Inflammatory macrophage treated with lipopolysaccharide for 1 hour (primary cell): ENCODE measurements around the gene RYR2.

Source experiments
- DNase-seq, 2 donors: peaks; one replicate each; pipeline ENCODE4 v3.0.0-alpha.2; 2020 to 2022

RYR2 gene

DNA sequence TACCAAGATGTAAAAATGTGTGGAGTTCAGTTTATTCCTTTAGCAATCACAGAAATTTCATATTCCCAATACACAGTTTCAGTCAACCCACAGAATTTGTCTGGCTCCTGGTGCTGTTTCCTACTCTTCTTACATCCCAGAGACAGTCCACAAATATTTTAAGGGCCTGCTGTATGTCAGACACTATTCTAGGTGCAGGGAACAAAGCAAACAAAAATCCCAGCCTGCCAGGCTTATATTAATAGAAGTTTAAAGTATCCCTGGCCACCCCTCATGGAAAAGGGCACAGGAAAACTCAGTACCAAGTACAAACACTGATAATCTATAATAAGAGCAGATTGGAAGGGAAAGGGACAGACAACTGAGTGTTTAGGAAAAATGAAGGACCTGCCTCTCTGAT lies 653.9 kb downstream of the RYR2 start:
- no peak for DNase-seq

DNA sequence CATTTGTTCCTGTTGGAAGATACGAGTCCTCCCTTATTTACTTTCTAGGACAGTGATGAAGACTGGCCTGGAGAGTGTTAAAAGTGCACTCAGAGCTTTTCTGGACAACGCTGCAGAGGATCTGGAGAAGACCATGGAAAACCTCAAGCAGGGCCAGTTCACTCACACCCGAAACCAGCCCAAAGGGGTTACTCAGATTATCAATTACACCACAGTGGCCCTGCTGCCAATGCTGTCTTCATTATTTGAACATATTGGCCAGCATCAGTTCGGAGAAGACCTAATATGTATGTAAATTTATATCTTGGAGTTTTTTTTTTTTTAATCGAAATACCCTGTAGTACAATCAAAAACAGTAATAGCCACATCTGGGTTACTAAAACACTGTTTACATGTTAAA lies 658.2 kb downstream of the RYR2 start:
- DNase-seq, result no peak

DNA sequence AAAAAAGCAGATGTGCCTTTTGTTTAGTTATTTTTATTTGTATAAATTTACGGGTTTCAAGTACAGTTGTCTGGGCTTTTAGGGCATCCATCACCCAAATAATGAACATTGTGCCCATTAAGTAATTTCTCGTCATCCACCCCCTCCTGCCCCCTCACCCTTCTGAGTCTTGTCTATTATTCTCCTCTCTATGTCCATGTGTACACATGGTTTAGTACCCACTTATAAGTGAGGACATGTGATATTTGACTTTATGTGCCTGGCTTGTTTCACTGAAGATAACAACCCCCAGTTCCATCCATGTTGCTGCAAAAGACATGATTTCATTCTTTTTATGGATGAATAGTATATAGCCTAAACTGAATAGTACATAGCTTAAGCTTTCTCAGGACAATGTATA lies 659.5 kb downstream of the RYR2 start:
- no peak for DNase-seq

DNA sequence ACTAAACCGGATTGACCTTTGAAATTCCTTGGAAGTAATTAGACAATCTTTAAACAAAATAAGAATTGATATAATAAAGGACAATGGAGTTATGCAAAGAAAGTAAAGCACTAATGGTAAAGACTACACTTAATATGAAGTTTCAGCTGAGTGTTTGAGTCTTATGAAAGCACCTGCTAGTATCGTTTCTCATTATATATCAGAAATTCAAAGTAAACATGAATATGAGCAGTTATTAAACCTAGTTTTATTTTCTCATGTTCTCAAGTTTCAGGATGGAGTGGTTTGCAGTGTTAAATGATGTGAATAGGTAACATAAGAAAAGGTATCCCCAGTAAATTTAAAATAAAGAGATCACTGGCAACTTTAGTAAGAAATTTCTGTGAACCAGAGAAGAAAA lies 660.2 kb downstream of the RYR2 start:
- no peak for DNase-seq

DNA sequence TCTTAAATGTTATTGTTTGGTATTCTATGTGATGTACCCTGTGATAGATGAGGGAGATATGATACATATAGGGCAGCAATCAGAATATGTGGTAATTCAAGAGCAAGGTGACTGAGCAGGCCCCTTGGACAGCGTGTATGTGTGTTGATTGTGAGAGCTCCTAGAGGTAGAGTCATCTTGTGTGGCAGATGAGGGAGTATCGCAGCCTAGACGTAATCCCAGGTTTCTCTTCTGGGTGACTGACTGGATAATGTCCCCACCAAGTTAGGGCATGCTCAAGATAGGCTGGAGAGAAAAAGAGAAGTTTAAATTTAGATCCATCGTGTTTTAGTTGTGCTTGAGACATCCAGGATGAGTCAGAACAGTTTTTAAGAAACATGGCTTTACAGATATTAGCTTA lies 663.5 kb downstream of the RYR2 start:
- no peak for DNase-seq

DNA sequence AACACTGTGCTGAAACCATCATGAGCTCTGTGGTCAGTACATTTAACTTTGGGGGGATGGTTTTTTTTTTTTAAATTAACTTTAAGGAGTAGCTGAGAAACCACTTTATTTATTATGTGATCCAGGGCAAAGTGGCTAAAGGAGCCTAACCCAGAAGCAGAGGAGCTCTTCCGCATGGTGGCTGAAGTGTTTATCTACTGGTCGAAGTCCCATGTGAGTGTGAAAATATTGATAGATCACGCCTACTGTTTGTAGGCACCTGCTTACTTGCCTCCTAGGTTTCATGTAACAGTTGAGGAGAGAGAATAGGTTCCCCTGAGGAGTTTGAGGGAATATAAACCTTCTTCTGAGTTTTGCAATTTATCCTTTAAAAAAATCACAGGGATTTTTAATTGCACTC lies 667.4 kb downstream of the RYR2 start:
- no peak for DNase-seq

DNA sequence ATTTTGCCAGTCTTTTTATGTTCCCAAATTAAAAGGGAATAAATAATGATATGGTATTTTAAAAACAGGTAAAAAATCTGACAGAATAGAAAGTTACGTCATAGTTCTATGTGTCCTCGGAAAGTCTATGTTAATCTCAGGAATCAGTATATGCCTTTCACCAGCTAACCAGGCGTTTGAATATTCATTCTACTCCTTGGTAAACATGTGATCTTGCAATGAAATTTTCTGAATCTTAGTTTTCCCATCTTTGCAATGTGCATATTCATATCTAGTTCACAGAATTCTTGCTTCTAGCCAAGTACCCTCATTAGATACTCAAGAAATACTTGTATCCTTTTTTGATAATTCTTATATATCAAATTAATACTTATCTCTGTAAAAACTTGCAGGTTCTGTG lies 669.3 kb downstream of the RYR2 start:
- DNase-seq, result no peak

DNA sequence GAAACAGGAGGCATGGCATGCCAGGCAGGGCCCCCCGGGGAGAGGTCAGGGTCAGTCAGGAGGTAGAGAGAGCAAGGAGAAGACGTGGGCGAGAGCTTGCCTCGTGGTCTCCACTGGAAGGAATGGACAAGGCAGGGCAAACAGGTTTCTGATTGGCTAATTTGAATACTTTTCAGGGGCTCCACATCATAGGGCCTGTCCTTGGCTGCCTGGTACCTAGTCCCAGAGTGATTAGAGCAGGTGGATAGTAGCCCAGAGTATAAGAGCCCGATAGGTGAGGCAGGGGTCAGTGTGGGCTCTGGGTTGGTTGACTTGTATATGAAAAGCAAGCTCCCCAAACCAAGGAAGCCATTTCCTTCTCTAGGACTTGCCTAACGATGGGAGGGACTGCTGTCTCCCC lies 670.1 kb downstream of the RYR2 start:
- DNase-seq, result no peak

DNA sequence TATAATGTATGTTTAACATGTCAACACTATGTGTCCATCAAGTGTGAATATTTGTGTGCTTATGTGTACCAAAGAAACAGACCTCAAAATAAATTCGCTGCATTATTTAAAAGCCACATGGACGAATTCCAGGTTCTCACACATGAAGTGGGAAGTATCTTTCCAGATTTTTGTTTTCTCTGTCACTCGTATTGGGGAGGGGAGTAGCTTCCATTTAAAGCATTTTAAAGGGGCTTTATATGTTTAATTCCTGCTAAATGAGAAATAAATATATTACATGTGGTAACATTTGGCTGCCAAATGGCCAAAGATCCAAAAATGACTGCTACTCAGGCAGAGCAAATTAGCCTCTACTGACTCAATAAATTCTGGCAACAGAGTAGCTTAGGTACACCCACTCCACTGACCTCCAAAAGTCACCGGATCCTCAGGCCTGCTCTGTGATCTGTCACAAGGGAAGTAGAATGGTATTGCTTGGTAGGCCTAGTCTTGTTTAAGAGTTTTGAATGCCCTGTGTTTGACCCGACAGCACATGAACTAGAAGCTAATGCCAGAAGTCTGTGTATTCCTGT lies 670.7 kb downstream of the RYR2 start:
- no peak for DNase-seq

DNA sequence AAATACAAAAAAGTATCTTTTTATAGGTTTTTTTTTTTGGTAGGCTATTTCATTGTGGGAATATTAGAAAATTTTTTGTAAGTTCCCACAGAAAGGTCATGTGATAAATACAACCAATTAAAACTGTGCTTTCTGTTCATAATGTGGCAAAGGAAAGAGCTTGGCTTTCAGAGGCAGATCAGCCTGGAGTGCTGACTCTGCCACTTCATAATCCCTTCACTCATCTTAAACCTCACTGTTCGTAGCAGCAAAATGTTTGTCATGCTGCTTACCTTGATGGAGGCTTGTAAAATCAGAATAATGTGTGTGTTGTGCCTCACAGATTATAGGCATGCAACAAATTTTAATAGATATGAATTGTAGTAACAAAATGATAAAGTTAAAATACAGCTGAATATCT lies 671.9 kb downstream of the RYR2 start:
- no peak for DNase-seq

DNA sequence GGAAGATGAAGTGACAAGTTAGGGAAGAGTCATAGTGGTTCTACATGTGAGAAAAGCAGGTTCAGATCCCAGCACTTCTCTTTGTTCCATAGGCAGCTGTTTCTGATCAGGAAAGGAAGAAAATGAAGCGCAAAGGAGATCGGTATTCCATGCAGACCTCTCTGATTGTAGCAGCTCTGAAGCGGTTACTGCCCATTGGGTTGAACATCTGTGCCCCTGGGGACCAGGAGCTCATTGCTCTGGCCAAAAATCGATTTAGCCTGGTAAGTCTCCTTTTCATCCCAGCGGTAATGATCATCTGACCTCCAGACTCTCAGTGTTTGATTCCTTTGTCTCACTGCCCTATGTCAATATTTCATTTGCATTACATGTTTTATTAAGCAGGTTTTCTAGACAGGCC lies 675.1 kb downstream of the RYR2 start:
- DNase-seq, result no peak

DNA sequence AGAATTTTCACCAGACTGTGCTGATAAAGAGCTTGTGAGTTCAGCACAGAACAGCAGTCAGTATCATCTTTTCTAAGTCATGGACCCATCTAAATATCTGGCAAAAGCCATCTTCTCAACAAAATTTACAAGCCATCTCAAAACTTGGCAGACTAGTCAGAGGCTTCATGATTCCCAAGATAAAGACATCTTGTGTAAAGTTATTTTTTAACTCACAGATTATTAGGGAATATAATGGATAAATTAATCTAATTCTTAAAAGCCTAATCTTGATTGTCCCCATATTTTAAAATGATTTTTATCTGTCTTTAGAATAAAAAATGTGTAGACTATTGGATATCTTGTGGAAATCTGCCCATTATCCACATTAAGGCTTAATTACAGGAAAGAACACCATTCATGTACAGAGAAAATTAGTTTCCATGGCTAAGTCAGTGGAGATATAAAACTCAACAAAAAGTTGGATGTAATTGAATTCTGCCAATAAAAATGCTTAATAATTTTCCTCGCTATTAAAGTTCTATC lies 688.9 kb downstream of the RYR2 start:
- DNase-seq, result no peak

DNA sequence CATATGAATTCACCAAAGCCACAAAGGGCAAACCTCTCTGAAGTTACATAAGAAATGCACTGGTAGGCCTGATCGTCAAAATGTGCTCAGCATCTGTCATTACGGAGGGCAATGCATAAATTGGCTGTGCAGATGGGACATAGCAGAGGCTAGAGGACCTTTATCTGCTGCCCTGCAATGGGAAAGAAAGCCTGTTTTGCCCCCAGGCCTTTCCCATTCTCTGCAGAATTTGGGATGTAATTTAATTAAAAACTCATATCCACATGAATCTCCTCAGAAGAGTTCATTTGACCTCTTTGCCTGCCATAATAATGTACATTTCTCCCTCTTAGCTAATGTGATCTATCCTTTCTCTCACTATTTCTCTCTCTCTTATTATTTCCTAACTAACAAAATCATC lies 690.7 kb downstream of the RYR2 start:
- no peak for DNase-seq

DNA sequence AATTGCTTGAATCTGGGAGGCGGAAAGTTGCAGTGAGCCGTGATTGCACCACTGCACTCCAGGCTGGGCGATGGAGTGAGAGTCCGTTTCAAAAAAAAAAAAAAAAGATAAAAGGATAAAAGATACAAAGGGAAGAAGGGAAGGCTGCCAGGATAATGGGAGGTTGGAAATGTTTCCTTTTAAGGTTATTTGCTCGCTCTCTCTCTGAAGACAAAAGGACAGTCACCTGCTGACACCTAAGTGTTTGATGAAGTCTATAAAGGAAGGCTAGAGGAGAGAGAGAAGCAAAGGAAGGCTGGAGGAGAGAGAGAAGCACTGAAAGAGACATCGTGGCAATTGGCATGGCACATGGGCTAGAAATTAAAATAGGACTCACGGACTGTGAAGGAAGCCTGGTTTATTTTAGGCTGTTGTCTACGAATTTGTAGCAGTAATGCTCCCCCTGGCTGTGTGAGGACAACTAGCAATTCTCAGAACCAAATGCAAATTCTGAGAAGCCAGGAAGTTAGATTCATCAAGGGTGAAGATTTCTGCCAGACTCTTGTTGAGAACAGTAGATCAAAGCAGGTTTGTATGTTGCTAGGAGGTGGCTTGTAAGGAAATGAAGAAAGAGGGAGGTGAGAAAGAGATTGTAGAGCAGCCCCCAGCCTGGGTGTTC lies 694.5 kb downstream of the RYR2 start:
- DNase-seq, result no peak

DNA sequence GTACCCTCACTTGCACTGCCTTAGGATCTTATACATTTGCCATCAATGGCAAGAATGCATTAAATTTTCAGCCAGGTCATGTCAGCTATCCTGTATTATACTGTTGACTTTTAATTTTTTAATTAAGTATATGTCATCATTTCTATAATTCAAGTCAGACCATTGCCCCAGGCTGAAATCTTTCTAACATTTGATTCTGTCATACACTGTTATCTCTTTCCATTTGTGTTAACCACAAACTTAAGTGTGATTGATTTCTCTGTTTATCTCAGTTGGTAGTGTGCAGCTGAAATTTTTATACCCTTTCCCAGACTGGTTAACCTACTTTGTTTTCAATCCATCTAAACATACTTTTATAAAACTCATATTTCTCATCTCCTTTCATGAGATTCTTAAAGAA lies 695.5 kb downstream of the RYR2 start:
- DNase-seq, result no peak

DNA sequence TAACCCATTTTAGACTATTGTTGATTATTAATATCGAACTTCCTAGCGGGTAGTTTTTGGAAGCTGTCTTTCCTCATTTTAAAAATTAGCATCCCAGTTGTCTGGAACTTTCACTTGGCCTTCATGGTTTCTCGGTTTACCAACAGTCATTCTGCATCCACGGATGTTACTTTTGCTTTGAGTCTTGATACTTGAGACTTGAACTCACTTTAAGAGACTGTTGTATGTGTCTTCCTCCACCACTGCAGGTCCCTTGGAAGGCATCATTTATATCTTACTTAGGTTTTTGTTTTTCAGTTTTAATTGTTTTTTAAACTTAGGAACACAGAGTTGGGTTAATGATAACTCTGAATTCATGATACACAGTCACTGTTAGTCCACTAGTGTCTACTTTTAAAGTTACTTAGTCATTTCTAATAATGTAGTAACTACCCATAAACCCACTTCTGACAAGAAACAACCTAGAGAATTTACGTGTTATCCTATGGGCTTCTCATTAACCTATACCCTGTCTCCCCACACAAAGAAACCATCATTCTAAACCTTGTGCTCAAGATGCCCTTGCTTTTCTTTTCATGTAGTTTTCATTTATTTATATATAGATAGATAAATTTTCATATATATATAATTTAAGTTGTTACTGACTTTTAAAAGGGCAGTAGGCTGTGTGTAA lies 696.1 kb downstream of the RYR2 start:
- DNase-seq, result no peak

DNA sequence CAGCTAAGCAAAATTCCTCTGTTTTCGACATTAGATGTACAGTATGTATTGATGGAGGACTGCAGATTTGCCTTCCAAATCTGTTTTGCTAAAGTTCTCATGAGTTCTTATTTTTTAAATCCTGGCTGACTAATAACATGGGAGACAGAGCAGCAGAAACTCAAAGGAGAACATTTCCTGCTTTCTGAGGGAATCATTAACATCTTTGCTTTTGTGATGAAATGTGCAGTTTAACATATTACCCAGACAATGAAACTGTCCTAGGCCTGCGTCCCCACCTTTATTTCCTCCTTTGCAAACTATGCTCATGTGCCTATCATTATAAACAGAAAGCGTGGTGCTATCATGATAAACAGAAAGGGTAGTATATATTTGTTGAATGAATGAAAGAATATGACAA lies 698.9 kb downstream of the RYR2 start:
- no peak for DNase-seq

DNA sequence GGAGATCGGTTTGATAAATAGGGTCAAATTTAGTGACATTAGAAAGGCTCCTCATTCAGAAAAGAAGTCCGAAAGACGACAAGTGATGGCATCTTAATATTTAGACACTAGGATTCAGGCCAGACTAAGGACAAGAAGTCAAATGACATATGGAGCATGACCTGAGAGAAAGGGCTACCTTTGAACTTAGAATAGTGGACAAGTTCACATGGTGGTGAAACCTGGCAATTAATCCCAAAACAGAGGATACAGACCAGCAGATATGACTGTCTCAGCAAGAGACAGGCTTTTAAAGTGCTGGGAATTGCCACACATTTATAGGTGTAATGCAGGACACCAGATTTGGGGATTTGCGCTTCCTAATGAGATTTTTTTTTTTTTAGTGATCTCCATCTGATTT lies 703.6 kb downstream of the RYR2 start:
- DNase-seq, result no peak

DNA sequence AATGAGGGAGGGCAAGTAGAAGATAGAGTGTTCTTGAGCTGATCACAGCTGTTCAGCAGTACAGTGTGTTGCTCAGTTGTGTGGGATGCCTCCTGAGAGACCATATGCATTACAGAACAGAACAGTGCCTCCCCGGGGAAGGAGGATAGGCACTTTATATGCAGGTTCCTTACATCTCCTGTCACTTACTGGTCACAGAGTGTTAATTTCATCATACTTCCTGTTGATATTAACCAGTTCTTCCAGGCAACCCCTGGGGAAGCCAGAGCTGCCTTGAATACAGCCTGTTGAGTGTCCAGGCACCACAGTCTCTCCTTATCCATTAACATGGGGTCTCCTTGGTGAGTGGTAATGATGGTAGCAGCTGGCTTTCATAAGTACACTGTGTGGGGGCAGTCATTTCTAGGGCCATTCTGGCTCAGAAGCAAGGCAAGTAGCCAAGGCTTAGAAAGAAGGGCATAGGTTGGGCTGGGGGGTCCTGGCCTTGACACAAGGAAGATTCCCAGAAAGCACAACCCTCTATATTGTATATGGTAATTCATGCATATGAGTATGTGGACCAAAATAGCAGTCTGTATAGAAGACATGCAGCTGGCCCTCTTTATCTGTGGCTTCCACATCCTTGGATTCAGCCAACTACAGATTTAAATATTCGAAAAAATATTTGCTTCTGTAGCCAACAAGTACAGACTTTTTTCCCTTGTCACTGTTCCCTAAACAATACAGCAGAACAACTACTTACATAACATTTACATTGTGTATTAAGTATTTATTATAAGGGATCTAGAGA lies 706.4 kb downstream of the RYR2 start:
- no peak for DNase-seq

DNA sequence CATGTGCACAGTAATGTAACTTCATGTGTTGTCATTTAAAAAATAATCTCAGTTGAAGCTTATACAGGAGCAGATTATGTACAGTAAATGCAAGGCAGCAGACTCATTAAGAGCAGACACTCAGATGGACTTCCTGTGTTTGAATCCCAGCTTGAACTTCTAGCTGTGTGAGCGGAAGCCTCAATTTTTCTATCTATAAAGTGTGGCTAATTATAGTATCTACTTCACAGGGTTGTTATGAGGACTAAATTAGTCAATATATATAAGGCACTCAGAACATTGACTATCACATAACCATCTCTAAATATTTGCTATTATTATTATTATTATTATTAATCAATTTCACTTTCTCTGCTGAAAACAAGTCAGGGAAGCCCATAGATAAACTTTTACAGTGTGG lies 707.1 kb downstream of the RYR2 start:
- no peak for DNase-seq

DNA sequence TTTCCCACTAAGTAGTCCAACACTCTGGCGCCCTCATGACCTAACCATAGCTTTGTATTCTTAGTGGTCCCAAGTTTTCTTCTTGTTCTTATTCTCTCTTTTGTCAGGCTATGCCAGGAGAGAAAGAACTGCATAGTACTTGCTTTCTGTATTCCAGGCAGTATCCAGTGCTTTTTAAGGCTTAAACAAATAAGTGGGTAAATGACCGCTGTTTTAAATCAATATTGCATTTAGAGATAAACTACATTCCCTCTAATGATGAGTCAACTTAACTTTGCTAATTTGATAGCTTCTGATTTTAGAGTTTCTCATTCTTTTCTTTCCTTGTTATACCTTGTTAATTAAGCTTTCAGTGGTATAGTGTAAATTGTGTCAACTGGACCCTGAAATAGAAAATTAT lies 709.1 kb downstream of the RYR2 start:
- no peak for DNase-seq

DNA sequence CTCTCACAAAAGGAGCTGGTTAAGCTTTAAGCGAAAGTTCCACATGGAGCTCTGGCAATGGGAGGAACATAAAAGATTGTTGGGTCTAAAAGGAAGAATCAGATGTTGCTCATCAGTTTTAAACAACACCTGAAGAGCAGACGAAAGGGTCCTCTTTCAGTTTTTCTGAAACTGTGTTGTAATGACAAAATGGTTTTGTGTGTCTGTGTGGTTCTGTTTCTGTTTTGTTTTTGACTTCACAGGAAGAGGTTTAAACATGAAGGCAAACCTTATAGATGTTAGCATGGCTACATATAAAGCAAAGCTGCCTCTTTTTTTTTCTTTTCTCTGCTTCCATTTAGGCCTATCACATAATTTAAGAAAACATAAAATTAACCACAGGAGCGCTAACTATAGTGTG lies 712.6 kb downstream of the RYR2 start:
- DNase-seq, result no peak

DNA sequence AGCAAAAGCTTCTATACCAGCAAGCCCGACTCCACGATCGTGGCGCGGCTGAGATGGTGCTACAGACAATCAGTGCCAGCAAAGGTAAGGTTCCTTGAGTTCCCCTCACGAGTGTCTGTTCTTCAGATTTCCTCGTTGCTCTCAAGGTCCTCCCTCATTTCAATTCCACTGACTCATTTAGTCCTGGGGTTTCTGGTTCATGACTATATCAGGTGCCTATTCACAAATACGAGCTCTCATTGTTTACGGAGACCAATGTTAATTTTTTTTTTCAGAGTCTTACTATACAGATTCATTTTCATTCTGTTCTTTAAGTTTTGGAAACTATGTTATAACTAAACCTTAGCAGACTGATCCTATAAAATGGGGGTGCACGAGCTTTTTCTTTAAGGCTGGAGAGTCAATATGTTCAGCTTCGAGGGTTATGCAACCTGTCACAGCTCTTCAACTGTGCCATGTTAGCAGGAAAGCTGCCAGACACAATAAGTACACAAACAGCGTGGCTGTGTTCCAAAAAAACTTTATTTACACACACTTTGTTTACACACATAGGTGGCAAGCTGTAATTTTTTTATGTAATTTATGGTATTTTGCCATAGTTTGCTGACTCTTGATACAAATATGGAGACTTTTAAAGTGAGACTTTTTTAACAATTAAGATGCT lies 714.5 kb downstream of the RYR2 start:
- no peak for DNase-seq
